ENCODE results near the gene ZNF778. TPM values are rescaled to one million over a fixed set of nuclear protein-coding genes. Genes with fewer than 3 reads are reported as not detected.

The ZNF778 gene
- total RNA-seq, 4 donors from 2014 or later = 3.4 to 10.7 (median 6.5) TPM

- no peaks in the 10 kb centered on the region for H3K9me3 ChIP-seq
- H3K27me3 ChIP-seq = no peaks in the 10 kb centered on the region
- no peak for DNase-seq
- intact Hi-C loops (cut with DNase I) = no loop called here
- H3K4me3 ChIP-seq = no peak overlapping the region
- TF ChIP-seq POLR2A (IDR thresholded peaks at IDR 0.05) = no peak
- TF ChIP-seq CTCF (IDR thresholded peaks at IDR 0.05) = no peak
- no peaks in the 10 kb centered on the region for H3K4me1 ChIP-seq
- H3K27ac ChIP-seq = no peak overlapping the region
- WGBS, 2 donors = 93 to 94% methylated on average over 14 to 25 of the region's 28 CpGs
- H3K36me3 ChIP-seq = peaks cover 52 to 98% (median 56%) of the 10 kb centered on the region in 3 donors
Measured at GRCh38 chr16:89281189-89281577, 63.7 kb downstream of the ZNF778 start.

- TF ChIP-seq CTCF (IDR thresholded peaks at IDR 0.05) (no peak), POLR2A (IDR thresholded peaks at IDR 0.05) (no peak)
- 91 to 93% methylated on average over 20 of the region's 20 CpGs for WGBS, 2 donors
- no peak for DNase-seq
- Histone ChIP-seq H3K27me3 (no peaks in the 10 kb centered on the region), H3K4me3 (no peak overlapping the region), H3K36me3 (peaks cover 56 to 98% (median 56%) of the 10 kb centered on the region in 3 donors), H3K4me1 (no peaks in the 10 kb centered on the region), H3K27ac (no peak overlapping the region), H3K9me3 (no peaks in the 10 kb centered on the region)
- intact Hi-C loops (cut with DNase I) = no loop called here
Measured at GRCh38 chr16:89281829-89282228, 64.3 kb downstream of the ZNF778 start.

GRCh38 chr16:89282523-89282922 is 65.0 kb downstream of the ZNF778 start:
- no peak for TF ChIP-seq CTCF (IDR thresholded peaks at IDR 0.05)
- no peak for TF ChIP-seq POLR2A (IDR thresholded peaks at IDR 0.05)
- intact Hi-C loops (cut with DNase I) = no loop called here
- Histone ChIP-seq H3K27ac (no peak overlapping the region), H3K36me3 (peaks cover 51 to 98% (median 59%) of the 10 kb centered on the region in 3 donors), H3K4me1 (no peaks in the 10 kb centered on the region), H3K9me3 (no peaks in the 10 kb centered on the region), H3K4me3 (no peak overlapping the region), H3K27me3 (no peaks in the 10 kb centered on the region)
- no peak for DNase-seq
- 88 to 89% methylated on average over 18 of the region's 18 CpGs for WGBS, 2 donors

GRCh38 chr16:89283449-89283848 is 65.9 kb downstream of the ZNF778 start:
- no peak overlapping the region for H3K4me3 ChIP-seq
- TF ChIP-seq POLR2A (IDR thresholded peaks at IDR 0.05) (no peak), CTCF (IDR thresholded peaks at IDR 0.05) (no peak)

GRCh38 chr16:89285381-89285780 is 67.9 kb downstream of the ZNF778 start:
- H3K9me3 ChIP-seq = no peaks in the 10 kb centered on the region
- no peaks in the 10 kb centered on the region for H3K4me1 ChIP-seq
- no peak overlapping the region for H3K4me3 ChIP-seq
- TF ChIP-seq CTCF (IDR thresholded peaks at IDR 0.05) (no peak), POLR2A (IDR thresholded peaks at IDR 0.05) (no peak)
- intact Hi-C loops (cut with DNase I) = no loop called here
- no peaks in the 10 kb centered on the region for H3K27me3 ChIP-seq
- 94 to 95% methylated on average over 11 to 17 of the region's 17 CpGs for WGBS, 2 donors
- H3K27ac ChIP-seq = no peak overlapping the region
- peaks cover 41 to 98% (median 67%) of the 10 kb centered on the region in 3 donors for H3K36me3 ChIP-seq
- DNase-seq = no peak

More at GRCh38 chr16:89283449-89283848, 65.9 kb downstream of the ZNF778 start:
- intact Hi-C loops (cut with DNase I) = no loop called here
- no peak overlapping the region for H3K27ac ChIP-seq
- no peak for DNase-seq
- no peaks in the 10 kb centered on the region for H3K9me3 ChIP-seq
- H3K4me1 ChIP-seq = no peaks in the 10 kb centered on the region
- H3K36me3 ChIP-seq = peaks cover 49 to 98% (median 68%) of the 10 kb centered on the region in 3 donors
- WGBS, 2 donors = 83 to 89% methylated on average over 20 of the region's 20 CpGs
- H3K27me3 ChIP-seq = no peaks in the 10 kb centered on the region
